Hematopoietic multipotent progenitor cell treated with erythropoietin and hydrocortisone succinate and interleukin-3 and kit ligand, for 6 days (in vitro differentiated cells): ENCODE results near the gene CD164L2.
"Not testable (repeated sequence)": the region's sequence is repeated elsewhere in the genome, so short reads cannot be mapped to it uniquely, and the experiment has no call there.

Experiments
- DNase-seq: peaks from one replicate; pipeline ENCODE4 v3.0.0-alpha.2; 2015

The CD164L2 gene

DNA sequence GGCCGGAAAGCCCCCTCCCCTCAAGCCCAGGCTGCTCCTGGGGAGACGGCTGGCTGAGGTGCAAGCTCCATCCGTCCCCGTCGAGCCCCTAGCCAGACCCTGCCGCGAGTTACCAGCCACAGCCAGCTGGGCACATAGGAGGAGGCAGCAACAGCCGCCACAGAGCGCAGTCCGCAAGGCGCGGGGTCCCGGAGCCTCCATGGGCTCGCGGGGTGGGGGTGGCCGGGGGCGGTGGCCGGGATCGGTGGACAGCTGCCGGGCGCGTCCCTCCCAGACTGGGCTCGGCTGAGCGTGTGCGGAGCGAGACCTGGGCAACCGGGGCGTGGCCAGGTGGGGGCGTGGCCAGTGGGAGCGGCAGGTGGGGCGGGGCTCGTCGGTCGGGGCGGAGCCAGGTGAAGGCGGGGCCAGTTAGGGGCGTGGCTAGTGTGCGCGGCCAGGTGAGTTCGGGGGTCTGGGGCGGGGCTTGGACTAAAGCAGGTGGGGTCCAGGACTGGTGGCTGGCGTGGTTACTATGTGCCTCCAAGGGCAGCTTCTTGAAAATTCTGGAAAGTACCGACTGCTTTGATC is at the start of gene CD164L2:
CD164L2 (minus strand) TSS at position 295 of the 567 bp plus-strand sequence; CDS start at position 201, 94 bp downstream.
- peak; percentile 37 for DNase-seq

DNA sequence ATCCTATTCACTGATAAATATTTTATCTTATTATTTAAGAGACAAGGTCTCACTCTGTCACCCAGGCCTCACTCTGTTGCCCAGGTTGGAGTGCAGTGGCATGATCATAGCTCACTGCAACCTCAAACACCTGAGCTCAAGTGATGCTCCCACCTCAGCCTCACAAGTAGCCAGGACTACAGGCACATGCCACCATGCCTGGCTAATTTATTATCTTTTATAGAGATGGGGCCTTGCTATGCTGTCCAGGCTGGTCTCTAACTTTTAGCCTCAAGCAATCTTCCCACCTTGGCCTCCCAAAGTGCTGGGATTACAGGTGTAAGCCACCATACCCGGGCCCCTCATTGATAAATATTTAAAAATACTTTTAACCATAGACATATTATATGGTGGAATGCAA is 49.6 kb upstream of the CD164L2 start:
- not testable (repeated sequence) for DNase-seq

DNA sequence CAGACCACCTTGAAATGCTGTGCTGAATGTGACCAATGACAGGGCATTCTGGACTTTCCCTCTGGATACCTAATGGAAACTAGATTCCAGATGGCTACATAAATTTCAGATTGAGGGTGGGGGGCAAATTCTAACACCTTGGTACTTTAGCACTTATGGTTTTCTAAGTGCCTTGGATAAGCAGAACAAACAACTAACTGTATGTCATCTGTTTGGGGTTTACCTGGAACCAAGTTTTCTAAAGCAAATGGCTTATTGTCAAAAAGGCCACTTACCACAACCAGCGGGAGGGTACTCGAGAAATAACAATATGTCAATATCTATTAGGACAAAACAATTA is 48.4 kb upstream of the CD164L2 start:
- no peak for DNase-seq

DNA sequence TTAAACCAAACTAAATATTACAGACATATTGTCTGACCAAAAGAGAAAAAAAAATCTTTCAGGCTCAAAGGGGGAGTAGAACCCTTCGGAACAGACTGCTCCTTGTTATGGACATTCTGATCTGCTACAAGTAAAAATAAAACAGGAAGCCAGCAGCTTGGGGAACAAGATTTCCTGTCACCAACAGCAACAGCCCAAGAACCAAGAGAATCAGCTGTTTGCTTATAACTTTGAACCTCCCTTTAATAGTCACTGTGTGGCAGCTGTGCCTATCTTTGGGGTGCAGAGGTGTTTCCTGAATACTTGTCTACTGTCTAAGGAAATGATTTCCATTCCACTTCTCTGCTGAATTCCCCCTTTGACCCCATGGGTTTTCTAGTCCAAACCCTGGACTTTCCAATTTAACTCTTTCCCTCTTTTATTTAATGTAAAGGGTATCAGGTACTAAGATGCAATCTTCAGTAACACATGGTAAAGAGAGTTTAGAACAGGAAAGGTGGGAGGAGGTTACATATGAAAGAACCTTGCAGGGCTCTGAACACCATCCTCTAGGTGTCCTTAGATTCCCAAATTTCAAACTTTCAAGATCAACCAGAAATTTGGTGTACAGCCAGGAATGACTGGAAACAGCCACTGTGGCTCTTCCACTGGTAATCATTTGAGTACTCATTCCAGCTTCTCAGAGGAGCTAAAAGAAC is 47.9 kb upstream of the CD164L2 start:
- DNase-seq = peak; percentile 80

DNA sequence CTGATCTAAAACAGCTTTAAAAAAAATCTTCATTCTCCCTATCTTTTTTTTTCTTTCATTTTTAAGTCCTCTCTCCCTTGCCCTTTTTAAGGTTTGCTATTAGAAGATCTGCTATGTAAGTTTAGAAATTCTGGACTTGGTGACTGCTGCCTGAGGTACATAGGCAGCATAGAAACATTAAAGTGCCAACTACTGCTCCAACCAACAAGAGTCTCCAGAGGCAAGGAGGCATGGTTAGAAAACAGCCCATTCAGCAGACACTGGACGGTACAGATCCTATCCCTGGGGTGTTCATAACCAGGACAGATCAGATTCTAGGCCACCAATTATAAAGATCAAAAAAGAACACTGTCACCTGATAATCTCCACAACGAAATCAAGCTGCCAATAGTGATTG is 45.9 kb upstream of the CD164L2 start:
- DNase-seq = no peak

DNA sequence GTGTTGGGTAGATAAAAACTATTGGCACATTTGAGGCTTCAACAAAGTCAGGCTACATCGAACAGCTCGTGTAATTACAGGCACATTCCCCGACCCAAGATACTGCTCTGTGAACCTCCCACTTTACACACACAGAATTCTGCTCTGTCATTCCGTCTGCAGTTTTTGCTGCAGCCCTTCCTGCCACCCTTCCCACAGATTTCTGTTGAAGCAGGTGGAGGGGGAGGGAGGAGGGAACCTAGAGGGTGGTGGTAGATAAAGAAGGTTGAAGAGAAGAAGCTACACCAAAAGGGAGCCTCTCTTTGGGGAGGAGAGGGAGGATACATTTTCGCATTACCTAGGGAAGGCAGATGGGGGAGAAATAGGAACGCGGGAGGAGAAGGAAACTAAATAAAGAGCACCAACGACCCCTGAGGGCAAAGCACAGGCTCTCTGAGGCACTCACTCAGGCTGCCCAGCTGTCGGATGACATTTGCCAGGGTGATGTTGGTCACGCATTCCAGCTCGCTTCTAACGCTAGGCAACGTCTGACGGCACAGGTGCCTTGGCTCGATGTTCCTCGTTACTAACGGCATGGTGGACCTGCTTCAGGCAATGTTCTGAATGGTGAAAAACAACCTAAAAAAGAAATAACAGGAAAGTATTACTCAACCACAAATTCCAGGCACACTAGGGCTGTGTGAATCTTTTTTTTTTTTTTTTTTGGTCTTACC is 45.3 kb upstream of the CD164L2 start:
- DNase-seq = peak; percentile 90

DNA sequence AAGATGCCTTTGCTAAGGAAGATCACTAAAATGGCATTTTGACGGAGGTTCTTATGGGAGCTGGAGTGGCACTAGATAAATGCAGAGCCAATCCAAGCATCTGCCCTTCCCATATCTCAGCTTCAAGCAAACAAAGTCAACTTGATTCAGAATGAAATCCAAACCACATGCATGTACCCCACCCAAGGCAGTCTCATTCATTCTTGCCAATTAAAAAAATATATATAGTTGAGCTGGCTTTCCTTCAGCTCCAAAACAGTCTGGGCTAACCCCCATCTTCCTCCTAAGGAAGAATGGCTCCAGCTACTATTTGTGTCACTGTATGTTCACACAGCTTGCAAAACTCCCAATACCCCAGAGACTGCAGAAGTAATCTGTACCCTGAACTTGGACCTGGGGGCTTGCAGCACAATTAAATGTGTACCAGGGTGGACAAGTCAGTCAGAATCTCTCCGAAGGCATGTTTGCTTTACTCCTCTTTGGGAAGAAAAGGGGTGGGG is 44.7 kb upstream of the CD164L2 start:
- DNase-seq = peak; percentile 35

DNA sequence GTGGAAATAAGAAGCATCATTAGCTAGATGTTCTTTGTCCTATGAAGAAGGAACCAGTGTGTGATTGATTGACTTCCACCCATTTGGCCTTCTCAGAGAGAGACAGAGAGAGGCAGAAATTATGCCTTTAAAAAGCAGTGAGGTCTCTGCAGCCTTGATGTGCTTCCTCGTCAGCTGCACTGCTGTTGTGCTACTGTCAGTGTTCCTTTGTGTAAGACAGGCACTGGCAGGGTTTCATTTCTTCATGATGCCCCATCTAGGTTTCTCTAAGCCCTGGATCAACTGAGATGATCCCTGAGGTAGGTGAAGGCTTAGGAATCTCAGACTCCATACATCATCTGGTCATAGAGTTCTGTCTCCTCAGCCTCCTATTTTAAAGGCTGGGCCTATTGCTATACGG is 44.2 kb upstream of the CD164L2 start:
- DNase-seq = no peak

DNA sequence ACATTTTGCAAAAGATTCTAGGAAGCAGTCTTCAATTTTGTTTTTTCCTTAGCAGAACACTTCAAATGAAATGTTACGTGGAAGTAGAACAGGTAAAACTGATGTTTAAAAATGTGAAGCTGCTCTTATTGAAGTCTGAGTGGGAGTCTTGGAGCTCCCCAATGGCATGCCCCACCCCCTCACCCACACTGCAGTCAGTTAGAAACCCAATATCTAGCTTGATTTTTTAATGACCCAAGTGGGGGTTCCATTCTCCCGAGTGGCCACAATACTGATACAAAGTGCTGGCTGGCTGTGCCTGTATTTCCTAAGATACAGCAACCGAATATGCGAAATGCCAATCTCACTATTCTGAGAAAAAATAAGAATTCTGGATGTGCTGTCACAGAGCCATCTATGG is 40.6 kb upstream of the CD164L2 start:
- no peak for DNase-seq

DNA sequence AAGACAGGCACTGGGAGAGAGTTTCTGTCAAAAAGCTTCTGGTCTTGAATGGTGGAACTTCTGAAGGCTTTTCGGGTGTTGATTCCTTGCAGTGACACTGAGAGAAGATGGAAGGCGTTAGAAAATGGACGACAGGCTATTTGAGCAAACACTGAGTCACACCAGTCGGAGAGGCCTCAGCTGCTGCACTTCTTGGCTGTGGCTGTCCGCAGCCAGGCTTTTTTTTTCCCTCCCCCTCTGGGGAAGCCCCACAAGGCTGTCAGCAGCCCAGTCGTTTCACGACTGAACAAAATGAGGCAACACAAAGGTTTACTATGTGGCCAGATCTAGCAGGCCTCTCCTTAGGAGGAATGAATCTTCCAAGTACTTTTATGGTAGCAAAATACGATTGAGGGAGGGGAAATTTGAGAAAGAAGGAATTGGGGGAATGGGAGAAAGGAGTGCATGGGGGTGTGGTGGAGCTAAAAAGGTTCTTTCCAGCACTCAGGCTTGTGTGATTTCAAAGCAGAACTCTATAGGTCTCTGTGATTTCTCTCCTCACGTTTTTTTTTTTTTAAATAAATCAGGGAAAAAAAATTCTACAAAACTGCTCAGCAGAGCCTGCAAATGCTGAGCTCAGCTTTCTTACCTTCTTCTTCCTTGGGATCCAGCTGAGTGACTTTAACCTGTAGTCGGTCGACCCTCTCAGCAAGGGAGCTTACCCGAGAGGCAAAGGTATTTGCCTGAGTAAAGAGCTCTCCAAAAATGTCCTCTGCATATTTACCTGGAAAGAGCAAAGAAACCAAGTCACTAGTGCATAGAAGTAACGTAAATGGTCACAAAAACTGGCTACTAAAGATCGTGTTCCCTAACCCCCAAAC is 35.4 kb upstream of the CD164L2 start:
- no peak for DNase-seq

DNA sequence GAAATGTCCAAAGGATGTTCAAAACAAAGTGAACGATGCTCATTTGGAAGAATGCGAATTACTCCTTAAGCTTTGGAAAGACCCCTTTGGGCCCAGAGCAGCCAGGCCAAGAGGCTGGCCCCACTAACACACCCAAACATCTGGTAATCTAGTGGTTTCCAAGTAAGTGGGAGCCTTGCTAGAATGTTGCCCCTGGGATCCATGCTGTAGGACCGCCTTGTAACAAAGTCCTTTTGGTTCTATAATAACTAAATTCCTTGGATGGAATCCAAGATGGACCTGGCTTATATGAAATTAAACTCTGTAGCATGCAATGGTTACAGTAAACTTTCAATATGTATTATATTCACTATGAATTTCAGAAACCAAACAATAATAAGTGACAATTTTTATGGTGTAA is 34.6 kb upstream of the CD164L2 start:
- no peak for DNase-seq

DNA sequence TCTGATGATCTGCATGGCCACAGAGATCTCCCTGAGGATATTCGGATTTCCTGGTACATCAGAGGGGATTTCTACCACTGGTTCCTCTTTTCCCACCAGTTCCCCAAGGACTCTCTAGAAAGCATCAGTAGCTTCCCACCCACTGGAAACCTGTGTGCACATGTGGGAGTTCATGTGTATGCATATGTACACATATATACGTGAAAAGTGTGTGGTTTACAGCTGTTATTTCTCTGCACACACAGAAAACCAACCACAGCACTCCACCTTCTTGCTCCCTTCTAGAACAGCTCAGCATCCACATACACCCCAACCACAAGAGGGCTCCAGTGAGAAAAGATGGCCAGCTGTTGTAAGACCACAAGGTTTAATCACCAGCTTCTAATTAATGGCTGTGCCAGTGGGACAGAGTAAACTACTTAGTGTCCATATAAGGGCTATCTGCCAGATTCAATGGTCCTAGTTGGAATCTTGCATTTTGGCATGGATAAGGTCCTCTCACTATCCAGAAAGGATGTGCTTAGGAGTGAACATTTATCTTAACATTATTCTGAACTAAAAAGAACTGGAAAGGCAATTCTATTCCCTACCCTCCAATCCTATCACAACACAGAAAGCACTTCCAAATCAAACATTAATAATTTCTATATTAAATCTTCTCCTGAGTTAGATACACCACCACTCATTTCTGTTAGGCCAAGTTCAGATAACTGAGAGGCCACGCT is 33.4 kb upstream of the CD164L2 start:
- peak; percentile 92 for DNase-seq

DNA sequence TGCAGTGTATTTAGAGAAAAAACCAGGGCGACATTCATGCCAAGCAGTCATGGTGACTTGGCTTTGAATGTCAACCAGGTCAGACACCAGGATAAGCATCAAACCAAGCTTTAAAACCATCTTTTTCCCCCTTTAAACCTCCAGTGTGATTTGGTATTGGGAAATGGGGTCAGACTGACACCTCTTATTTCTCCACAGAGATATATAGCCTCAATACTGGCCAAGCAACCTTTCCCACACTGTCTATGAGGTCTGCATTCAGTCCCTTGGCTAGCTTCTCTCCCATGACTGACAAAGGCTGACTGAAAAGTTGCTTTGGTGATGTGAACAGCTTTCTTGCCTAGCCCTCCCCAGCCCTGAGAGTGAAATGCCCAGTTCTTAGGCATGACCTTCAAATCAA is 31.0 kb upstream of the CD164L2 start:
- no peak for DNase-seq

DNA sequence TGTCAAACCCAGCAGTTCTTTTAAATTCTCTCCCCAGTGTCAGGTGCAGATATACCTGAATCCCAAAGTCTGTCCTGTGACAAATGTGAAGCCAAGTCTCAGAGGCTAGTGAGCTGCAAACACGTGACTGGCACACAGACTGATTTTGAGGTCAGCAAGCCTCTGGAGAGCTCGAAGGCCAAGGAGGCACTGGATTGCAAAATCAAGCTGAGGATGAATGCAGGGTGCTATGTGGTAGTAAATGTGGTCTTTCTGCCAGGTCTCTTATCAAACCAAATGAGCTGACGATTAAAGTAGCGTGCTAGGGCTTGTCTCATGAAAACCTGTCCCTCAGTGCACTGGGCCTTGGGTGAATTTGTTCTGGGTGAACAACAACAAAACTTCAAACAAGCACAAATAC is 29.9 kb upstream of the CD164L2 start:
- no peak for DNase-seq

DNA sequence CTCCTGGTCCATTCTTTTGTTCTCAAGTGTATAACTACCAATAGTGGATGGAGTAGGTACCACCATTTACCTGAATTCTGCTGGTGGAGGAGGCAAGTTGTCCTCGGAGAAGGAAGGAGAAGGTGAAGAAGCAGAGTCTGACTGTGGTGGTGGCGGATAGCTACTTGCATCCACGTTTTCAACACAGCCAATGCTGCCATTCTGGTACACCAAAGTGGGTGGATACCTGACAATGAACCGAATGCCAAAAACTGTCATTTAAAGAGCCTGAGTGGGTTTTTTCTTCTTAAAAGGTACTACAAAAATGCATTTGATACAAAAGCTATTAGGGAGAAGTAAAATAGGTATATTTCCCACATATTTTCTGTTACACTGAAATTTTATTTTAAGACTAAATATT is 29.4 kb upstream of the CD164L2 start:
- no peak for DNase-seq

DNA sequence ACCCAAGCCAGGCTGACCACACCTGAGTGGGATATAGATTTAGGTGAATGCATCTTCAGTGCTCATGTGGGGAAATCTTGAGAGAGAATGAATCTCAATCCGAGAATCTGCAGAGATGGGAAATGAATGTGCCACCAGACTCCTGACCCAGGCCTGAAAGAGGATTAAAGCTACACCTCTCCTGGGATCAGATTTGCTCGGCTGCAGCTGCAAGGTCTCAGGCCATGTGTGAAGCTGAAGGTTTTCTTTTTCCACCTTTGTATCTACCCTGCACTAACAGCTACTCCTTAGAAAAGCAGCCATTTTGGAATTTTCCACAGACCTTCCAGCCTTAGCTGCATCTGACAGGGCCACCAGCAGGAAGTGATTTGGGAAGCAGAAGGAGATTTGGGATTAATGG is 27.6 kb upstream of the CD164L2 start:
- DNase-seq = no peak

DNA sequence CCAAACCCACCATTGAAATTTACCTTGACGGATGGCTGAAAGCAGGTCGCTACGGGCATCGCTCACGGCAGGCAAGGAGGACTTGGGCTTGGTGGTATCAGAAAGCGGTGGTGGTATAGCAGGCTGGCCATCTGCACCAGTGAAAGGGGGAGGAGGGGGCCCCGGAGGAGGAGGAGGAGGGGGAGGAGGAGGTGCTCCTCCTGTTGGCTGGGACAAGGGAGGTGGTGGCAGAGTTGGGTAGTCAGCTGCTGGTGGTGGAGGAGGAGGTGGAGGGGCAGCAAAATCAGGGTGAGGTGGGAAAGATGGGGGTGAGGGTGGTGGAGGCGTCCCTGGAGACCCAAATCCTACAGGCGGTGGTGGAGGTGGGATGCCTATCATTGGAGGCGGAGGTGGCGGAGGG is 26.5 kb upstream of the CD164L2 start:
- DNase-seq = no peak

DNA sequence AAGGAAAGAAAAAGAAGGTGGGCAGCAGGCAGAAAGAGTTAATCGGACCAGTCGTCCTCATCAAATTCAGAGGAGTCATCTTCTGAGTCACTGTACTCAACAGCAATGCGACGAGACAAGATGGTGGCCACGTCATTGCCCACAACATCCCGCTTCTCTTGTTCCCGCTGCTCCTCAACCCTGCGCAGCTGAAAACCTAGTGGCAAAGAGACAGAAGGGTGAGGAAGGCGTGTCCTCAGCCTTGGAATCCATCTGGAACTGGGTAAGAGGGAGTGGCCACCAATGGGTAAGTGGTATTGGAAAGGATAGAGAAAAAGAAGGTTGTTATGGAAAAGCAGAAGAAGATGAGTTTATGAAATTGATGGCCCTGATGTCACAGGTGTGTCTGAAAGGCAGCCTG is 25.0 kb upstream of the CD164L2 start:
- DNase-seq = no peak

DNA sequence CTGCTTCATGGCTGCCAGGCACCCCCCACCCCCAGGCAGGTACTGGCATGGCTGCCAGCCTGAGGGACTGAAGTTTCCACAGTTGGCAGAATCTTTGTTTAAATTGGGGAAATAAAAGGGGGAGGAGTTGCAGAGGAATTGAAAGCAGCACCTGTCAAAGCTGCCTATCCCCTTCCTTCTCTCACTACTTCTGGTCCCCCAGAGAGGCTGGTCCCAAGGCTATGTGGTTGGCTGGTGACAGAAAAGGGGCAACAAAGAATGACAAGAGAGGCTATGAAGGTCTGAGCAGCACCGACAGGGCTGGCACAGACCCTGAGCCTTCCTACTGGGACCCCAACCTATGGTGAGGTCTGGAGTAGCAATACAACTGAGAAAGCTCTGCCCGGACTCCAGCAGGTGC is 23.7 kb upstream of the CD164L2 start:
- not testable (repeated sequence) for DNase-seq

DNA sequence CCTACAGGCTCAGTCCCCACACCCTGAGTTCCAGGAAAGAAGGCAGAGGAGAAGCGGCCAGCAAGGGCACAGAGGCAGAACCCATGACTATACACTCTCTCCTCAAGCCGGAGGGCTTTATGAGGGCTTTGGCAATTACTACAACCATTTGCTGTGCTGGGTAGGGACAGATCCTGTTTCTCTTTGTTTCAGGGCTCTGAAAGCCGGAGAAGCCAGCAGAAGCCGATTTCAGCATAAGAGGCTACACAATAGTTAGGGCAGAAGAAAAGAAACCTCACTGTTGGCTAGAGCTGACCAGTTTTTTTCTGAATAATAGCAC is 23.2 kb upstream of the CD164L2 start:
- no peak for DNase-seq

DNA sequence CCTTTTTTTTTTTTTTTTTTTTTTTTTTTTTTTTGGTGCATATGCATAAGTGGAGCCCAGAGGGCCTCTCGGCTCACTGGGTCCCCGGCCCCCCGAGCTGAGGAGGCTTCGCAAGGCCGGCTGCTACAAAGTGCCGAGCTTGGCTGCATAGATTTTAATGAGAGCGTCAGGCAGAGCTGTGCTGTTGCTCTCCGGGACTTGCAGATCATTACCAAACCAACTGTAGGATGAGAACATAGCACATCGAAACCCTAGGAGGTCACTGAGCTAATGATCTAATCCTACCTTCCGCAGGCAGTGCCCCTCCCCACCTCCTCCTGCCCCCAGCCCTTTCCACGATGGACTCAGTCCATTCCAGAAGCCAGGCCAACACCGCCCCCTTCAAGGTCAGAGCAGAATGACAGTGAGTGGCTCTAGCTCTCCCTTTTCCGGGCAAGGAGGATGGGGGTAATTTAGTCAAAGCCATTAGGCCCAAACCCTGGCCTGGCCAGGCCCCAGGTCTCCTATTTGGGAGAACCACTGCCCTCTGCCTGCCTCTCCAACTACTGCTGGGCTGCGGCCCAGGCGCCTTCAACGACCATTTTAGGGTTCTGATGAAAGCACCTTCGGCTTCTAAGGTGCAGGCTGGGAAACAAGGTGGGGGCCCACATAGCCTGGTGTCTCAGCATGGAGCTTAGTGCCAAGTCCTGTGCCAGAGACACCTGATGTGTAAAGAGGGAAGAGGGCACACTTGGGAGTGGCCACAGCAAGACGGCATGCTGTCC is 22.6 kb upstream of the CD164L2 start:
- DNase-seq = not testable (repeated sequence)

DNA sequence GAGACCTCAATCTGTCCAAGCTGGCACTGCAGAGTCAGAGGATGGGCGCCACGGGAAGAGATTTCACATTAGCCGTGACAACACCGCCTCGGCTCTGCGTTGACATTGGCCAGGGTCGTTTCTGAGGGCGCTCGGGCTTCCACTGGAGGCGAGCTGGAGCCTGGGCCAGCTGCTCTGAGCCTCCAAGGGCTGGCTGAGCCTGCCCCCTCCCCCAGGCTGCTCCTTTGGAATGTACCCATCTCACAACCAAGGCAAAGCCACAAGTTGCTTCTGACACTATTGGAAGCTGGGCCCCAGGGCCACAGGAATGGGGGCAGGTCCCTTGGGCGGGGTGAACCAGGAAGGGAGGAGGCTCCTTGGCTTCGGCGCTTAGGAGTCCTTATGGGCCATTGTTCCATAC is 21.9 kb upstream of the CD164L2 start:
- no peak for DNase-seq
